Activated B cell treated with CpG ODN at 0.5 μM for 24 hours (primary cell): Measurements from ENCODE around the gene PPIL1. TPM values are rescaled to one million over a fixed set of nuclear protein-coding genes. Genes with fewer than 3 reads are reported as not detected.

Experiments used
- ATAC-seq: fragments of 200-7000 bp; cut with Tn5 transposase; one replicate; pipeline ENCODE4 v1.10.0; 2021; ENCODE audit warnings: low read depth, mild to moderate bottlenecking, moderate library complexity
- CTCF ChIA-PET: fragments of 350-600 bp; sonication (Branson Sonifier 250); formaldehyde crosslinking; loops from one replicate; lab custom pipeline; 2021; ENCODE audit warnings: antibody characterized with exemption; lab: Charles Lee
- POLR2A ChIA-PET: fragments of 350-600 bp; sonication (Branson Sonifier 250); formaldehyde crosslinking; loops from one replicate; lab custom pipeline; 2021; ENCODE audit warnings: antibody characterized with exemption; lab: Charles Lee
- DNase-seq: peaks from one replicate; pipeline ENCODE4 v3.0.0; 2022
- H3K27ac Mint-ChIP-seq: one replicate; pipeline ENCODE4 v1.8.0; 2020; ENCODE audit warnings: mixed read lengths
- H3K27me3 Mint-ChIP-seq: one replicate; pipeline ENCODE4 v1.8.0; 2021; ENCODE audit warnings: mixed read lengths
- H3K36me3 Mint-ChIP-seq: one replicate; pipeline ENCODE4 v1.8.0; 2021; ENCODE audit warnings: low read depth, mixed read lengths
- H3K4me1 Mint-ChIP-seq: one replicate; pipeline ENCODE4 v1.8.0; 2021; ENCODE audit warnings: mixed read lengths
- H3K4me3 Mint-ChIP-seq: one replicate; pipeline ENCODE4 v1.8.0; 2020; ENCODE audit warnings: mild to moderate bottlenecking, mixed read lengths
- H3K9me3 Mint-ChIP-seq: one replicate; pipeline ENCODE4 v1.8.0; 2020; ENCODE audit warnings: mixed read lengths
- CTCF ChIP-seq: fragments of 200-600 bp; IDR thresholded peaks from one replicate; pipeline ENCODE4 v1.8.0; 2022; ENCODE audit warnings: antibody characterized with exemption, mild to moderate bottlenecking
- intact Hi-C: fragments of 100-400 bp; cut with micrococcal nuclease; formaldehyde crosslinking; loops from one replicate; pipeline ENCODE4 v1.15.1; 2024
- total RNA-seq: library from RNA; stranded (reverse); gene quantifications from 2 replicates; pipeline ENCODE4 v1.2.3, GENCODE V29; 2022

PPIL1 gene
- total RNA-seq, 1 donor from 2014 or later: 23.4 TPM

GRCh38 chr6:36805917-36806316 lies 68.7 kb downstream of the PPIL1 start:
- Mint-ChIP-seq H3K4me3 (no peak overlapping the region), H3K4me1 (no peaks in the 10 kb centered on the region), H3K27ac (no peak overlapping the region), H3K9me3 (no peaks in the 10 kb centered on the region), H3K36me3 (no peaks in the 10 kb centered on the region), H3K27me3 (peaks cover 19% of the 10 kb centered on the region)
- CTCF ChIA-PET: interaction anchor here (1.0 kb wide), 1 partner anchor 218 kb away, joined by 3 read pairs; no protein-coding TSS in a partner anchor
- intact Hi-C loops: no loop called here
- DNase-seq (no peak), ATAC-seq (no peak)
- POLR2A ChIA-PET: no interaction called here
- no peak for TF ChIP-seq CTCF

- Mint-ChIP-seq H3K36me3 (no peaks in the 10 kb centered on the region), H3K4me3 (no peak overlapping the region), H3K27ac (no peak overlapping the region), H3K4me1 (no peaks in the 10 kb centered on the region), H3K27me3 (peaks cover 19% of the 10 kb centered on the region), H3K9me3 (no peaks in the 10 kb centered on the region)
- ATAC-seq (no peak), DNase-seq (no peak)
- intact Hi-C loops: no loop called here
- ChIA-PET CTCF (interaction anchor here (1.0 kb wide), 1 partner anchor 219 kb away, joined by 3 read pairs; no protein-coding TSS in a partner anchor), POLR2A (no interaction called here)
- no peak for TF ChIP-seq CTCF
Measured at GRCh38 chr6:36805096-36805797, 69.4 kb downstream of the PPIL1 start.

Other genes starting within 250 kb of the PPIL1 start
- gene CDKN1A, start 196.1 kb downstream of the PPIL1 start, total RNA-seq: 46.9 and 50.4 TPM in 2 replicates
- 0.20 TPM in 1 of 2 replicates, not detected in the other for gene RAB44, start 177.0 kb downstream of the PPIL1 start, total RNA-seq
- gene CPNE5, start 35.4 kb downstream of the PPIL1 start, total RNA-seq: 57.8 and 59.1 TPM in 2 replicates
- gene C6orf89, start 11.1 kb upstream of the PPIL1 start, total RNA-seq: 29.7 and 30.3 TPM in 2 replicates
- 0.10 and 0.78 TPM in 2 replicates for gene PI16, start 79.9 kb upstream of the PPIL1 start, total RNA-seq
- gene MTCH1, start 111.4 kb upstream of the PPIL1 start, total RNA-seq: 128 and 133 TPM in 2 replicates
- gene FGD2, start 130.9 kb upstream of the PPIL1 start, total RNA-seq: 362 and 435 TPM in 2 replicates